GM19324 (cell line): ENCODE data around the gene CRHR1.

Experiments used
- ATAC-seq: cut with Tn5 transposase; IDR thresholded peaks from one replicate; pipeline ENCODE4 v1.9.1; 2021; ENCODE audit warnings: mild to moderate bottlenecking, moderate library complexity; ENCODE audit not compliant: unreplicated experiment, low FRiP score

CRHR1 gene

DNA sequence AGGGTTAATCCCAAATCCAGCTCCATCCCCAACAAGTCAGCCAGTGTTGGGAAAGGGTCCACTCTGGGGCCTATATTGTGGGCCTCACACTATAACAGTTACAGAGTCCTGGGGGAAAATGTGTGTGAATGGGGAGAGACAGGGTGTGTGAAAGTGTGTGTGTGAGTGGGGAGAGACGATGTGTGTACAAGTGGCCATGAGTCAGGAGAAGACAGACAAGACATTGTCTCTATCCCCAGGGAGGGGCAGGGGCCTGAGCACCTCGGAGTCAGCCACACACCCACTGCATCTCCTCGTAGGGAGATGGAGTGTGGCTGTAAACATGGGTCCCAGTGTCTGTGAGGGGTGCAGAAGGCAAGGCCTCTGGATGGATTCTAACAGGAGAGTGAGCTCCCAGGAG lies 2.9 kb downstream of the CRHR1 start:
- ATAC-seq = no peak

DNA sequence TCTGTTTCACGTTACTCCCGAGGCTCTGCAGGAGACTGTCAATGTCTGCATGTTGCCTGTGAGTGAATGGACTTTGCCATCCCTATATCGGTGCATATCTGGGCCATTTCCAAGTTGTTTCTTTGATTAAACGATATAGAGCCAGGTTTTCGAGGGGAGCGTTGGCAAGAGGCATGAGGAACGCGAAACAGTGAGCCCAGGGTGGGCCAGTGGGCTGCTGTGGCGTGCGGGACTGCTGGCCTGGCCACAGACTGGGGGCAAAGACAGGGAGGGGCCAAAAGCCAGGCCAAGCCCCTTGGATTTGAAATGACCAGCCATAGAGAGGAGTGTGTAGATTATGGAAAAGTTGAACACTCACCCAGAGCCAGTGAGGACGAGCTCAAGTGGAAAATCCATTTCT lies 3.5 kb downstream of the CRHR1 start:
- ATAC-seq = no peak

DNA sequence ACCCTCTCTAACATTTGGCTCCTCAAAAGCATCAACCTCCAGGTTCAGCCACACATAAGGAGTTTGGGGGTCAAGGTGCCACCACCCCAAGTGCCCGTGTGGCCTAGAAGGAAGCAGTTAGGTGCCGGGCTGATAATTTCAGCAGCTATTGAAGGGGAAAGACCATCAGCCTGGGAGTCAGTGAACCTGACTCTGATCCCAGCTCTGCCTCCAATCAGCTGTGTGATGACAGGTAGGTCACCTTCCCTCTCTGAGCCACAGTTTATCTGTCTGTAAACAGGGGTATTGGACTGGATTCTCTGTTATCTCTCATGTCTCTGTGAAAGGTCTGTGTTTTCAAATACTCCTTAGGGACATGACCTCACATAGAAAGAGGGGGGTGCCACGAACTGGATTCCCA lies 3.9 kb downstream of the CRHR1 start:
- no peak for ATAC-seq

DNA sequence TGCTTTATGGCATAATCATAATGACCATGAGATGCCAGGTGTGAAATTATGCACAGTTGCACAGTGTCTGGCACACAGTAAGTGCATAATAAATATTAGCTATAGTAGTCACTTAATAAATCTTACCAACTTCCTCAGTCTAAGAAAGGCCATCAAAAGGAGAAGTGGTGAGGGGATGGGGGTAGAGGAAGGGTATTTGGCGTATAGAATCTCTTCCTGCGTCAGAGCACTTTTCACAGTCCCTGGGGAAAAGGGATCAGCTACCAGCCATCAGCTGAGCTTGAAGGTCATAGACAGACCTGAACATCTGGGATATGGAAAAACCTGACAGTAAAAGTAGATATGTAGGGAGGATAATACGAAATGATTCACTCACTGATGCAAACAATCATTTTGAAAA lies 5.8 kb downstream of the CRHR1 start:
- no peak for ATAC-seq

DNA sequence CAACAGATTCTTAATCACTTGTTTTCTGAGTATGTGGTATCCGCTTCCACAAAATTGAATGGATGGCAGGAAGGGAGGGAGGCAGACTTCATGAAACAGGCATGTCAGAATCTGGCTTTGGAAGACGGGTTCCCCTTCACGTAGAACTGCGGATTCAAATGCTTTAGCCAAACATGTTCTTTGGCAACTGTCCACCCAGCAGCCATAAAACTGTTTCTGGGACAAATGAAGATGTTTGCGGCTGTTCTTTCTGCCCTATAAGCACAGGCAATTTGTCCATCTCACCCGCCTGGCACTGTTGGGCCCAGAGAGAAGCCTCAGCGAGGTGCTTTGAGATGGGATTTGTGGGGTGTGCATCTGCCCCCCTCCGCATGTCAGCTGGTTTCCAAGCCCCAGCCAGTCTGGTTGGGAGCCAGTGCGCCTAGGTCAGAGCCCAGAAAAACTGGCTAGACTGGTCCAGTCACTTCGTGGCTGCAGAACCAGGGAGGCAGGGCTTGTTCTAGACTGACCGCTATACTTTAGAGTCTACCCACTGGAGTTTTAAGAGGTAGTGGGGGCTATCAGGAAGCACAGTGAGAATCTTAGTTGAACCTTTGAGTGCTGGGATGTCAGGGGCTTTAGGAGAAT lies 6.3 kb downstream of the CRHR1 start:
- ATAC-seq = no peak

DNA sequence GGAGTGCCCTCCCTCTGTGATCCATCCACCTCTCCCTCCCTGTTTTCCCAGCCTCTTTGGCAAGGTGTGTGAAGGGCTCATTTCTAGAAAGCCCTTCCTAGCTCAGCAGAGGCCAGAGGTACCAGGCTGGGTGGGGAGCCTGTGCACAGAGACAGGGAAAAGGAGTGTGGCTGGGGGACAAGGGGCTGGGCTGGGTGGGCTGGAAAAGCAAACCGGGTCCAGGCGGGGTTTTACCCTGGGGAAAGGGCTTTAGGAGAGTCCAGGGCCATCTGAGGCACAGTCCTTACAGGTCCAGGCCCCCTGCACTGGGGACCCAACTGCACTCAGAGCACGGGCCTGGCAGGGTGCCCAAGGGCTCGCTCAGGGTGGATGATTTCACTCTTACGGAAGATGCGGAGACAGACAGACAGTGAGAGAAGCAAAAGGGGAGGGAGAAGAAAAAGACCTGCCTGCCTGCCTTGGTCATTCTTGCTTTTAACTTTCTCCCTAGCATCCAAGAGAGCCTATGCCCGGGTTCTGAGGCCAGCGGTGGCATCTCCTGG lies 7.0 kb downstream of the CRHR1 start:
- ATAC-seq = no peak

DNA sequence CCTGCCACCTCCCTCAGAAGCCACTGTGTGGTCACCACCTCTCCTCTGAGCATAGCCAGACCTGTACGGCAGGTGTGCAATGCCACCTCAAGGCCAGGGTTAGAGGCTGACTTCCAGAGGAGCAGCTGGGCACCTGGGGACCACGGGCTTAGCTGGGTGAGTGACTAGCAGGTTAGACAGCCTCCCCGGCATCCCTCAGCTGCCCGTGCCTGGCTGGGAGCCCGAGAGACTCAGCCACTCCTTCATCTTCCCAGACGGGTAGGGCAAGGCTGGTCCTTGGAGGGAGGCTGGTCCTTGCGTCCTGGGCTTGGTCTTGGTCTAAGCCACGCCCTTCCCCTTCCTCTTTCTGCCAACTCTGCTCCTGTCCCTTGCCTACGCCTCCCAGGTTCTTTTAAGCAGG lies 7.8 kb downstream of the CRHR1 start:
- no peak for ATAC-seq

DNA sequence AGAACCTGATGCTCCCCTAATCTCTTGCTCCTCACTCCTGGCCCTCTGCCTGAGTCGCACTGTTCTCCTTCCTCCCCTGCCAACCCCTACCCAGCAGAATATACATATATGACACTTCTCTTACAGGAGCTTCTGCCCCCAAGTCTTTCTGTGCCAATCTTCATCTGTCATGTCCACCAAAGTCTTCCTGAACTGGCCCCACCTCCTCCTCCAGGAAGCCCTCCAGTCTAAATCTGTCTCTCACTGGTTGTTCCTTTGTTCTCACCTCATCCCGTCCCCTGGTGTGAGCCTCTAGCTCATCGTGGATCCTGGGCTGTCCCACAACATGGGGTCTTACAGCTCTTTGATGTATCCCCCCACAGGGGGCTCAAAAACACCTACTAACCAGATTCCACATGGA lies 8.3 kb downstream of the CRHR1 start:
- ATAC-seq = no peak

DNA sequence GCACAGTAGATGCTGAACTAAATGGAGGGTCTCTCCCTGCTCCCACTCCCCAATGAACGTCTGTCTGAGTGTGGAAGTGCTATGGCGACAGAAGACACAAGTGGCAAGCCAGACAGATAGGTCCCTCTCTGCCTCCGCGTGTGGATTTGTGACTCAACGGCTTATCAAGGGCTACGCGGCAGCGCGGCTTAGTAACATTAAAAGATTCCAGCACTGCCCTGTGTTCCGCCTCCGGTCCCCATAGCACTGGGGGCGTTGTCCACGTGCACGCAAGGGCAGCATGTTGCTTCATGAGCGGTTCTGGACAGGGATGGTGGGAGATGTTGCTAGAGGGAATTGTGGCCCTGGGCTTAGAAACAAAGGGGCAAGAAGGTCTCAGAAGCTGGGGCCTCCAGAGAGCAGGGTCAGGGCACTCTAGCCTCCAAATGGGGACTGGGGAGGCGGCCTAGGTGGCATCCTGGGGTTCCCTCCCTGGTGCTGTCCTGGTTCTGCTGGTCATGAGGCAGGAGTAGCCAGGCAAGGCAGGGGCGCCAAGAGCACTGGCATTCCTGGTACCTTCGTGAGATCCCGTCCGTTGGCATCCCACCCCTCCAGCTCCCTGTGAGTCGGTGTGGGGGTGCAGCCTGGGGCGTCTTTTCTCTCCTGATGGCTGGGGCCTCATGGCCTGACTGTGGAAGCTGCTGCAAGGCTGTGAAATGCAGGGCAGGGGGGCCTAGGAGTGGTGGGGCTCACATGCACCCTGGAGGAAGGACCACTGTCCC lies 9.1 kb downstream of the CRHR1 start:
- no peak for ATAC-seq

DNA sequence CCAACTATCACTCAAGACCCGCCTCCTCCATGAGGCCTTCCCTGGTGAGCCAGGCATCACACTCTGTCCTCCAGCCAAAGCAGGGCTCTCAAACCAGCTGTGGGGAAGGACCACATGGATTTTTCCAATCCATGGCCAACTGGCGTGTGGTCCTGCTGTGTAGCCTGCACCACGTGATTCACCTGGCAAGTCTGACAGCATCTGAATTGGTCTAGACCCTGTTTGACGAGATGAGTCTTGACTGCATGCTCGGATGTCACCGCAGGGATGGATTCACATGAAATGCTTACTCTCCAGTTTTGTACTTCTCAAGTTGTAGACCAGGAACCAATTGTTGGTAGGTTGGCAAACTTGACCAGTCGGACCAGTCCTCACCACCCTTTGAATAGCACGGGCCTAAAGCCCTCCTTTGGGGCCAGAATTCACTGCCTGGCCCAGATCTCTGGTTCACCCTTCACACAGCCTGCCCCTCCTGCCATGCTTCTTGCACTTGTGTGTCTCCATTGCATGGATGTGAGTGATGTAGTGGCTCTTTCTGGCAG lies 9.9 kb downstream of the CRHR1 start:
- no peak for ATAC-seq

DNA sequence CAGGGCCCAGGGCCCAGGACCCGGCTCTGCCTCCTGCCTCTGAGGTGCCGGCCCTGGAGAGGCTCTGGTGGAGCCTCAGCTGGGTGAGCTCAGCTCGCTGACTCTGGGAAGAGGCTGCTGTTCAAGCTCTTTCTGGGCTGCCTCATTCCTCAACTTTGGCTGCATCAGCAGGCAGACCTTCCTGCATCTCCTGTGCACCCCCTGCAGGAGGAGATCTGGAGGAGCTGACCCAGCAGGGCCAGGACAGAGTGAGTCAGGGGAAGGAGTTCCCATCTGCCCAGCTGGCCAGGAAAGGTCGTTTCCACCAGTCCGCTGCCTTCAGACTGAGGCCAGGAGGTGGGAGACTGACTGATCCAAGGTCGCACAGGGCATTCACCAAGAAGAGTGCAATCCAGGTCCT lies 10.7 kb downstream of the CRHR1 start:
- ATAC-seq = no peak

DNA sequence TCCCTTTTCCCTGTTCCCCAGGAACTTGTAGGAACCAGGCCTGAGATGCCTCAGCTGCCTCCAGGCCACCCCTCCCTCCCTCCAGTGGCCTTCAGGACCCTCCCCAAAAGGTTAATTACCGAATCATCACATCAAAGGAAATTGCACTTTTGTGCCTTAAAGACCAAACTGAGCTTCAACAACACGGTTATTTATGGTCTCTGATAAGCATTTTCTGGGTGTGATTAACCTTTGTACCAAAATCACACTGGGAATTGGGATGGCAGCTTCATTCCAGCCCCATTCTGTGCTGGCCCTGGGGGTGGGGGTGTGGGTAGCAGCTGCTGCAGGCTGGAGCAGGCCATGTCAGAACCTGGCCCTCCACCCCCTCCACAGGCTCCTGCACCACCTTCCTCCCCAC lies 16.7 kb downstream of the CRHR1 start:
- no peak for ATAC-seq

DNA sequence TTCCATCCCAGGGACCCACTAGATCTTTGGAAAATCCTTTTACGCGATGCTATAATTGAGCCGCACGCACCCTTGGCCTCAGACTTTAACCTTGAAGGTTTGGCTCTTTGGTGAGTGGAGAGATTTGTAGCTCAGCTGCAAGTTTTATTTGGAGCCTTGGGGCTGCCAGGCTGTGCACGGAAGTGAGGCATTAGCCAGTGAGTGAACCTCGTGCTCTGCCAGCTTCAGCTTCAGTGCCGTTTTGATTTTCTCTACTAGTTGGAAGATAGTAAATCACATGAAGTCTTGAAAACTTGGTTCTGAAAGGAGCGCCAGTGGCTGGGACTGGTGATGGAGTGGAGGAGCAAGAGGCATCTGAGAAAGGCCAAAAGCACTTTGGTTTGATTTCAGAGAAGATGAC lies 17.3 kb downstream of the CRHR1 start:
- ATAC-seq = no peak

DNA sequence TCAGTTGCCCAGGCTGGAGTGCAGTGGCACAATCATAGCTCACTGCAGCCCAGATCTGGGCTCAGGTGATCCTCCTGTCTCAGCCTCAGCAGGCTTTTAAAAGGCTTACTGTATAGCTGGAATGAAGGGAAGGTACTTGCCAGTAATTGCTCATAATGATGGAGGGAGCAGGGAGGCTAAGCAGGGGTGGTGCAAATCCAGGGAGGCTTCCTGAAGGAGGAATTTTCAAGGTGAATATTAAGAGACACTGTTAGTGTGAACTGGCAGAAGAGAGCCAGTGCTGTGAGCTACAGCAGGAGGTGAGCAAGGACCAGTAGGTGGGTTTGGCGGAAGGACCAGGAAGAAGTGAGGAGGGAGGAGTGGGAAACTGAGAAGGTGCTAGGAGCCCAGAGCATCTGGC lies 24.7 kb downstream of the CRHR1 start:
- no peak for ATAC-seq

DNA sequence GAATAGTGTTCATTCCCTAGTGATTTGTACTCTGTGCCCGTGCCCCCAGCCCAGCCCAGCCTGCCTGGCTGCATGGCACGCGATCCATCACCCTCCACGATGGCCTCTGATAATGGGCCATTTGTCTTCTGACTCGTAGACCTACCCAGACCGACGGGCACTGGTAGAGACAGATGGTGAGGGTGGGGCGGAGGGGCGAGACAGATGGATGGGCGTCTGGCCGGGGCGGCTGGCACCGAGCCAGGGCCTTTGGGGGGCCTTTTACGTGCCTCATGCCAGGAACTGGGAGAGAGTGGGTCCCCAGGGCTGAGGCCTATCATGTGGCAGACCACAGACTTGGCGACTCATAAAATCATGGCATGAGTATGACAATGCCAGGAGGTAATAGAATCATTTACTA lies 25.4 kb downstream of the CRHR1 start:
- no peak for ATAC-seq

DNA sequence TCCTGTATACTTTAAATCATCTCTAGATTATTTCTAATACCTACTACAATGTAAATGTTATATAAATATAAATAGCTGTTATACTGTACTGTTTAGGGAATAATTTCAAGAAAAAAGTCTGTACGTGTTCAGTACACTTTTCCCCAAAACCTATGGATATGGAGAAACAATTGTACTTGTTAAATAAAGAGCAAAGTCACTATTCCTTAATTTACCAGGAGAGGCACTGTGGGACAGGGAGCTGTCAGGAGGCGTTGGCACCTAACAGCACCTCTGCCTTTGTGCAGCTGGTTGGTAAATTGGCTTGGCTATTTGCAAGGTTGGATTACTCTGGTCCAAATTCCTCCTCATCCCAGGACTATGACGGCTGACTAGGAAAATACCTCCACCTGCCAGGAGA lies 28.0 kb downstream of the CRHR1 start:
- ATAC-seq = no peak

DNA sequence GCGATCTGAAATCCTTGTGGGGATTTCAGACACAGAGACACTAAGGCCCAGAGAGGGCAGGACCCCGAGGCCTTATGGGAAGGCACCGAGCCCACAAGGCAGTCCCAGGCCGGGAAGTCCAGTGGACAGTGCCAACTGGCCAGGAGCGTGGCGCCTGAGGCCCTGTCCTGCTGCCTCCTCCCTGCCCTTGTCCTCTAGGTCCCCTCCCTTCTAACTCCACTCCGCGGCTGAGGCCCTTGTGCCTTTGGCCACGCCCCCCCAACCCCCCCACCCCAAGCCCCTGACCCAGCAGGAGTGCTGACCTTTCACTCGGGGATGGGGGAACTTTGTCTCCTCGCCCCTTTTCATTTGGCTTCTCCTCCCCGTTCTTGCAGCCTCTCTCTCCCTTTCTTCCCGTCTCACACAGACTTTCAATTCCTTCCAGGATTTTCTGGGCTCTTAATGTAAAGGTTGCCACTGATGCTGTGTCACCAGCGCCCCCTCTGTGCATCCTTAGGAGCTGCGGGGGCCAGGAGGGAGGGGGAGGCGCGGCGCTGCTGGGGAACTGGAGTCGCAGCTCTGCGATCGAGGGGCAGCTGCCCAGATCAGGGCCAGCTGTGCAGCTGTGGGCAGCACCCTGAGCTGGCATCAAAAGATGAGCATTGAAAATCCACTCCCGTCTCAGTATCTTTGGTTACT lies 29.1 kb downstream of the CRHR1 start:
- ATAC-seq = no peak

DNA sequence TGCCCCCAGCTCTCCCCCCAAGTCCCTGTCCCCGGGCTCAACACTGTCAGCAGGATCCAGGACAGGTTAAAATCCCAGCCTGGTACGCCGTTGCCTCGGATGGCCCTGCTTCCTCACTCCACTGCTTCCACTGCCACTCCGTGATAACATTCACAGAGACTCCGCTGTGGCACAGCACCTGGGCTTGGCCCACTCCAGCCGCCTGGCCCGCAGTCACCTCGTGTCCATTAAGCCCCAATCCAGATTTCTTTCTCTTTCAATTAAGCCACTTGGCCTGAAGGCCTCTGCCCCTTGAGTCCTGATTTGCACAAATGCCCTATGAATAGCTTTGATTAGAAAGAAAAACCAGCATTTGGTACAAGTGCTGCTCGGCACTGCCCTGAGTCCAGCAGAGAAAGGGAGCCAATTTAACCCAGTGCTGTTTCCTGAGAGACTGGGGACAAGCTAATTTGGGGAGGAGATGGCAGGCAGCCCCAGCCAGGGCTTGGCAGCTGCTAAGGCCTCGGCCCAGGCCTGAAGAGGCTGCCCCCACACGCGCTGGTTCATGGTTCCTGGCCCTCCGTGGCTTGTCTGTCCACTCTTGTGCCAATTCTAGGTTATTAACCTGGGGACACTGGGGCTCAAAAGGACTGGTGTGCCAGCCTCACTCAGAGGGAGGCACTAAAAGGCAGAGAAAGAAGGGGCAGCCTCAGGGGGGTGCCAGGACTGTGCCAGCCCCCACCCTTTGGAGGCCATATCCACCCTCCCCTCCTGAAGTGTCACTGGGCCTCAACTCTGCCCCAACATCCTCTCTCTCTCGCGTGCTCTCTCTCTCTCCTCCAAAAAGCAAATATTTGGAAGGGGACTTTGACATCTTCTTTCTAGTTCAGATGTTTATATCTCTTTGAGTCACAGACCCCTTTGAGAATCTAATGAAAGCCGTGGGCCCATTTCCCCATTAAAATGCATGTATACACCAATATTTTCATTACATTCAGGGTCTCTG lies 30.8 kb downstream of the CRHR1 start:
- no peak for ATAC-seq

DNA sequence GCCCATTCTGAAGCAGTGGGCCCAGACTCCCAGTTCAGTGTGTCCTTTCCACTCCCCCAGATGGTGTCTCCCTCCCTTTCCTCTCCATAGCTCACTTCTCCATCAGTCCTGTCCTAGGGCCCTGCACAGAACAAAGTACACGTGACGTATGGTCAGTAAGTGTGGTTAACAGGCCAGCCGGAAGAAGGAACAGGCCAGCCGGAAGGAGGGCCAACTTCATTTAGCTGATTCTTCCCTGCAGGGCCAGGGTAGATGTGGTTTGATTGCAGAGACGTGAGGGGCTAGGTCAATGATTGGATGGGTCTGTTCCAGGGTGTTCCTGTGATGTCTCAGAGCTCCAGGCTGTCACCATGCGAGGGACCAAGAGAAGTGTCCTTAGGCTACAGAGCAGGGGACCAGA lies 31.6 kb downstream of the CRHR1 start:
- no peak for ATAC-seq

DNA sequence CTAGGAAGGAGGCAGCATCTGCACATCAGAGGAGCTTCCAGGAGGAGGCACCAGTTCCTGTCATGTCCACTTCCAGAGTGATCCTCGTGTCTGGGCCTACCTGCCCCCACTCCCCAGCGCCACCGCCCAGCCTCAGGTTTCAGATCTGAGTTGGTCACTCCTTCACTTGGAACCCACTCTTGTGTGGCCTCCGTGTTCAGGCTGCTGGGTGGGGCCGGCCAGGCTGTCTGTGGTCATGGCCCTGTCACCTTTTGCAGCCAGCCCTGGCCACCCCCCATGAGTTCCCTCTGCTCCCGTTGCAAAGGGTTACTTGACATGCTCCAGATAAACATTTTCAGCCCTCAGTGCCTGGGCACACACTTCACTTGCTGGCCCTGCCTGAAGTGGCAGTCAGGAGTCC lies 33.9 kb downstream of the CRHR1 start:
- no peak for ATAC-seq
